GM21825 (cell line): ENCODE data around the gene THBS4.

Experiments used
- ATAC-seq: cut with Tn5 transposase; IDR thresholded peaks from one replicate; pipeline ENCODE4 v1.9.1; 2021; ENCODE audit warnings: mild to moderate bottlenecking, moderate library complexity; ENCODE audit not compliant: unreplicated experiment

THBS4 gene

DNA sequence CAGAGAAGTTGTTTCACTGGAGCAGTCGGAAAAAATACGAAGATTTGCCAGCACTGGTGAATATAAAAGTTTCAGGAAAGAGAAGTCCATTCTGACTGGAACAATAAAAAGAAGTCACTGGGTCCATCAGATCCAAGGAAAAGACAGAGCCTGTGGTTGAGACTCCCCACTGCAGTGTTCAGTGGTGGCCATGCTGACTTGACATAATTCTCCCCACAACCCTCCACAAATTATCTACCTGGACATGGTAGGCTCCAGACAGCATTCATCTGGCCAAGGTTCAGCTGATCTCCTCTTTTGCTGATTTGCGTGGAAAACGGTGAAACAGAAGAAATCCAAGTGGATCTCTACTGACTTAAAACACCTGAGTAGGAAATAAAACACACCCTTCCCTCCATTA, 8.0 kb downstream of the THBS4 start:
- ATAC-seq, result no peak

GRCh38 chr5:80048084-80048780, 13.1 kb downstream of the THBS4 start:
- no peak for ATAC-seq

- no peak for ATAC-seq
Measured at GRCh38 chr5:80052464-80052863, 17.3 kb downstream of the THBS4 start.

DNA sequence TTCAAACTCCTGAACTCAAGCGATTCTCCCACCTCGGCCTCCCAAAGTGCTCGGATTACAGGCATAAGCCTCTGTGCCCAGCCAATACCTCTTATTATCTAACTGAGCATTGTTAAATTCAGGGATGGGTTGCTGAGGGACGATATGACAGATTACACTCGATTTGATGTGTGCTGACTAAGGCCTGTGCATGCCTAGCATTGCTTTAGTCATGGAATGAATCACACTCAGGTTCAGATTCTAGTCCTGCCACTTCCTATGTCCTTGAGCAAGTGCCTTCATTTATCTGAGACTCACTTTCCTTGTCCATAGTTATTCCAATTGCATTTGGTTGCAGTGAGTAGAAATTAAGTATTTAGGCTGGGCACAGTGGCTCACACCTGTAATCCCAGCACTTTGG, 19.5 kb downstream of the THBS4 start:
- ATAC-seq, result no peak

DNA sequence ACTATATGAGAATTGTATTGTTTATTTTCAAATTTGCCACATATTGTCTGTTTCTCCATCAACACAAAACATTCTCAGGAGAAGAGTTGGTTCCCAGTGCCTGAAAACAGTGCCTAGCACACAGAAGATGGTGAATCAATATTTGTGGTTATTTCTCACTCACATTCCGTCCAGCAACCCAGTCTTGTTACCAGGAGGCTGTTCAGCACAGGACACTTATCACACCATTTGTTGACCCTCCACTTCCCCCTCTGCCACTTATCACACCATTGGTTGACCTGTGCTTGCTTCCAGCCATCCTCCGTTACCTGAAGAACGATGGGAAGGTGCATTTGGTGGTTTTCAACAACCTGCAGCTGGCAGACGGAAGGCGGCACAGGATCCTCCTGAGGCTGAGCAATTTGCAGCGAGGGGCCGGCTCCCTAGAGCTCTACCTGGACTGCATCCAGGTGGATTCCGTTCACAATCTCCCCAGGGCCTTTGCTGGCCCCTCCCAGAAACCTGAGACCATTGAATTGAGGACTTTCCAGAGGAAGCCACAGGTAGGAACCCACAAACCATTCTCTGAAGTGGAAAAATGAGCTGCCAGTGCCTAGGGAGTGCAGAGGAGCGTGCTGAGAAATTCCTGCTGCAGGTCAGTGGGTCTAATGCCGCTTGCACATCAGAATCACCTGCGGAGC, 20.5 kb downstream of the THBS4 start:
- ATAC-seq, result no peak

- no peak for ATAC-seq
Measured at GRCh38 chr5:80057099-80057498, 22.0 kb downstream of the THBS4 start.

DNA sequence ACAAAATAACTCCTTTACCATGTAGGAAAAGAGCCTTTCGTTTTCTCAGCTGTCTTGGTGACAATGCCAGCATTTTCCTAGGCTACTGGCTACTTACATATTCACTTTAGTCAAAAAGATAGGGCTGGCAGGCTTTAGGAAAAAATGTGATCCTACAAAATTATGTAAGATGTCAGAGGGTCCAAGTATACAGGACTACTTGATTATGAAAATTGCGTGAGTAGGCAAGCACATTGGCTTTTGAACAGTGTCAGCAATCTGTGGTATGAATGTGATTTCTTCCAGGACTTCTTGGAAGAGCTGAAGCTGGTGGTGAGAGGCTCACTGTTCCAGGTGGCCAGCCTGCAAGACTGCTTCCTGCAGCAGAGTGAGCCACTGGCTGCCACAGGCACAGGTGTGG, 22.8 kb downstream of the THBS4 start:
- ATAC-seq, result no peak

GRCh38 chr5:80059354-80059980, 24.3 kb downstream of the THBS4 start:
- no peak for ATAC-seq

- no peak for ATAC-seq
Measured at GRCh38 chr5:80060966-80061365, 25.8 kb downstream of the THBS4 start.

GRCh38 chr5:80061547-80061946, 26.4 kb downstream of the THBS4 start:
- ATAC-seq, result no peak

DNA sequence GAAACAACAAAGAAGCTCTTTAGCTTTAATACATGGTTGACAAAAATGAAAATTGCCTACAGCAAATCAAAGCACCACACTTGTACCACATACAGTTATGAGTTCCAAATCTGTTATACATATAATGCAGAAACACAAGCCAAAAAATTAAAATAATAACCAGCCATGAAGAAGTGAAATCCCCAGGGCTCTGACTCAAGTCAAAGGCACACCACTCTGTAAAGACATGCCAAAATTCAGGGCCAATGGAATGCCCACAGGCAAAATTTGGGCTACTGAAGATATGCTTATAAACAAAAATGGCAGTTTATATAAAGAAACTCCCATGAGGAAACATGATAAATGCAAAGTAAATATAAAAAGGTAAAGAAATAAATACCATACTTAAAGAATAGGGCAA, 29.0 kb downstream of the THBS4 start:
- no peak for ATAC-seq

DNA sequence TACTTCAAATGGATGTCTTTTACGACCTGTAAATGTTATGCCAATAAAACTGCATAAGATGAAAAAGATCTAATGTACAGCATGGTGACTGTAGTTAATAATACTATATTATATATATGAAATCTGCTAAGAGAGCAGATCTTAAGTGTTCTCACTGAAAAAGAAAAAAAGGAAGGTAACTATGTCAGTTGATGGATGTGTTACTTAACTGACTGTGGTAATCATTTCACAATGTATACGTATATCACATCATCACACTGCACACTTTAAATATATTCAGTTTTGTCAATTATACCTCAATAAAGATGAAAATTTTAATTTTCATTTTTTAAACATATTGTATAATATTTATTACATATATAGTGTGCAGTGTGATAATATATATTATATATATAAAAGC, 31.9 kb downstream of the THBS4 start:
- no peak for ATAC-seq

- no peak for ATAC-seq
Measured at GRCh38 chr5:80067531-80068245, 32.5 kb downstream of the THBS4 start.

DNA sequence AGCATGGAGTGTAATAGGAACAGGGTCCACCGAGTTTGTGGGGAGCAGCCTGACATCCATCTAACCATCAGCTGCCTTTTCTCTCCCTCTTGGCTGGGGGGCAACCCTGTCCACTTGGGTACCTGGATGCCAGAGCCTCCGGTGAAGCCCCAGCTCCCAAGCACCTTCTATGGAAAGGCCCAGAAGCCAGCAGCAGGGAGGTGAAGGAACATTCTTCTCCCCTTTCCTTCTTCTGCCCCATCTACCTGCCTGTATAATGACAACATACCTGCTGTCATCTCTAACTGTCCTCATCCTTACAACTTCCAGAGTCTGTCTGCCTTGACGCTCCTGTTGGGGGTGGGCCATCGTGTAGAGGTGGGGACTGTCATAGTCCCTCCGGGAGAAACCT, 33.1 kb downstream of the THBS4 start:
- no peak for ATAC-seq

- no peak for ATAC-seq
Measured at GRCh38 chr5:80068775-80069174, 33.6 kb downstream of the THBS4 start.

DNA sequence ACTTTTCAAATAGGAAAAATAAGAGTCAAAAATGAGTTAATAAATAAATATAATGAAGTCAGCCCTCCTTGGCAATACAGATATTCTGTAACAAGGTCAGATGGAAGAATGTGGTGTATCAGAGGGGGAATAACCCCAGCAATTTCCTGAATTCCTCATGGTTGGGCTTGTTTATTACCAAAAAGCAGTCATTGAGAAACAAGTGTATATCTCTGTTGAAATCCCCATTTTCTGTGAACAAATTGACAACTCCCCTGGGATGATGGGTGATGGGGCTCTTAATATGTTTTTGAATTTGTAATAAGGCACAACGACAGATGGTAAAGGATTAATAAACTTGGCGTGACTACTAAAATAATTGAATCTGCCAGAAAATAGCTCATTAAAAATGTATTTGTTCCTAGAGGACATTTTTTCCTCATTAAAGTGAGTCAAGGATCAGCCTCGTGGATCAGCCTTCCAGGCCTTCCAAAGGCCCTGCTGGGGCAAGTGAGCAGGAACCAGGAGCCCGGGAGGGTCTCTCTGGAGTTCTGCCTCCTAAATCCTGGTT, 34.2 kb downstream of the THBS4 start:
- ATAC-seq, result no peak

DNA sequence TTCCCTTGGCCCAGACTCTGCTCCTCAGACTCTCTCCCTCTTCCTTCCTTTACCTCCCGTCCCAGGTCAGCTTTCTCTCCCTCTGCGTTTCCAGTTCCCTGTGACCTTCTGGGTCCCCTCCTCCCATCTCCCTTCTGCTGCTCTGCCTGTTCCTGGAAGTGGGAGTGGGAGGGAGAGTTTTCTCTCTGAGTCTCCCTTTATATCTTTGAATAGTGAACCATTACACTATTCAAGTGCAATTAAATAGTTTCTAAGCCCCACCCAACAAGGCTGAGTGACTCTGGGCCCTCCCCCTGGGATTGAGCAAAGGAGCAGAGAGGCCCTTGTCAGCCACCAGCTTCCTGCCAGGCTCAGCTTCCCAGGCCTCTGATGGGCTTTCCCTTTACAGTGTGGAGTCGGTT, 34.8 kb downstream of the THBS4 start:
- ATAC-seq, result peak; percentile 22

GRCh38 chr5:80070338-80071056, 35.3 kb downstream of the THBS4 start:
- peak; percentile 79 for ATAC-seq

GRCh38 chr5:80071510-80072021, 36.4 kb downstream of the THBS4 start:
- no peak for ATAC-seq
